Measurements from ENCODE around the gene HIVEP3. TPM values are rescaled to one million over a fixed set of nuclear protein-coding genes. Genes with fewer than 3 reads are reported as not detected.
A peak's percentile ranks its signal among the peaks of the same experiment; 100 is the strongest.

Gene HIVEP3
- total RNA-seq, 6 experiments from 2014 or later = 1.4 to 3.9 (median 2.2) TPM

- Histone ChIP-seq H3K27ac (no peak overlapping the region), H3K36me3 (no peaks in the 10 kb centered on the region), H3K27me3 (no peaks in the 10 kb centered on the region), H3K4me1 (no peaks in the 10 kb centered on the region), H3K9me3 (no peaks in the 10 kb centered on the region), H3K4me3 (no peak overlapping the region)
- intact Hi-C loops (cut with DNase I) = no loop called here
- TF ChIP-seq, protein P1, sequence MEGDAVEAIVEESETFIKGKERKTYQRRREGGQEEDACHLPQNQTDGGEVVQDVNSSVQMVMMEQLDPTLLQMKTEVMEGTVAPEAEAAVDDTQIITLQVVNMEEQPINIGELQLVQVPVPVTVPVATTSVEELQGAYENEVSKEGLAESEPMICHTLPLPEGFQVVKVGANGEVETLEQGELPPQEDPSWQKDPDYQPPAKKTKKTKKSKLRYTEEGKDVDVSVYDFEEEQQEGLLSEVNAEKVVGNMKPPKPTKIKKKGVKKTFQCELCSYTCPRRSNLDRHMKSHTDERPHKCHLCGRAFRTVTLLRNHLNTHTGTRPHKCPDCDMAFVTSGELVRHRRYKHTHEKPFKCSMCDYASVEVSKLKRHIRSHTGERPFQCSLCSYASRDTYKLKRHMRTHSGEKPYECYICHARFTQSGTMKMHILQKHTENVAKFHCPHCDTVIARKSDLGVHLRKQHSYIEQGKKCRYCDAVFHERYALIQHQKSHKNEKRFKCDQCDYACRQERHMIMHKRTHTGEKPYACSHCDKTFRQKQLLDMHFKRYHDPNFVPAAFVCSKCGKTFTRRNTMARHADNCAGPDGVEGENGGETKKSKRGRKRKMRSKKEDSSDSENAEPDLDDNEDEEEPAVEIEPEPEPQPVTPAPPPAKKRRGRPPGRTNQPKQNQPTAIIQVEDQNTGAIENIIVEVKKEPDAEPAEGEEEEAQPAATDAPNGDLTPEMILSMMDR (IDR thresholded peaks at IDR 0.05) = no peak
- TF ChIP-seq POLR2A (IDR thresholded peaks at IDR 0.05) = no peak
- WGBS (ENCODE audit: insufficient coverage, low coverage, low lambda C conversion rate, missing lambda C conversion rate) = 46% methylated on average over 4 of the region's 4 CpGs
- DNase-seq (peak in 1 of 3 donors; percentile 37), ATAC-seq (peak; percentile 53 to 68 (median 60))
Measured at GRCh38 chr1:41802532-41803501, 115.9 kb downstream of the HIVEP3 start.

GRCh38 chr1:41800311-41800829 is 118.4 kb downstream of the HIVEP3 start:
- Histone ChIP-seq H3K4me1 (no peaks in the 10 kb centered on the region), H3K36me3 (no peaks in the 10 kb centered on the region), H3K9me3 (no peaks in the 10 kb centered on the region), H3K4me3 (no peak overlapping the region), H3K27me3 (no peaks in the 10 kb centered on the region), H3K27ac (no peak overlapping the region)
- intact Hi-C loops (cut with DNase I) = no loop called here
- WGBS (ENCODE audit: insufficient coverage, low coverage, low lambda C conversion rate, missing lambda C conversion rate) = 50% methylated on average over 2 of the region's 2 CpGs
- DNase-seq (no peak), ATAC-seq (no peak)
- TF ChIP-seq POLR2A (IDR thresholded peaks at IDR 0.05) = no peak
- TF ChIP-seq, protein P1 (IDR thresholded peaks at IDR 0.05) = no peak

DNA sequence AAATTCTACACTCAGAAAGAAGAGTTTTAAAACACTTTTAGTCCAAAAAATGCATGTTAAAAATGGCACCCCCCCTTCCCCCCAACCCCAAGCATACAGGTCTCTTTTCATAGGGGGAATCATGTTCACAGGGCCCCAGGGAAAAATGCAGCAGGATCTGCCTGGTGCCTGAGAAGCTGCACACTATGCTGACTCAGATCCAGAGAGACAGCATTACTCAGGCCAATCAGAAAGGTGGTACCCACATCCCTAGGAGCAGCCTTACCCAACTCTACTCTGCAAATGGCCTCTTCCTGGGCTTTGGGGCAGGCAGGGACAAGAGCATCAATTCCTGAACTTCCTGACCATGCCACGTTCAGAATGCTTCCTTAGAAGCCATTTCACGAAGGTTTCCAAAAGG is 119.0 kb downstream of the HIVEP3 start:
- intact Hi-C loops (cut with DNase I) = no loop called here

DNA sequence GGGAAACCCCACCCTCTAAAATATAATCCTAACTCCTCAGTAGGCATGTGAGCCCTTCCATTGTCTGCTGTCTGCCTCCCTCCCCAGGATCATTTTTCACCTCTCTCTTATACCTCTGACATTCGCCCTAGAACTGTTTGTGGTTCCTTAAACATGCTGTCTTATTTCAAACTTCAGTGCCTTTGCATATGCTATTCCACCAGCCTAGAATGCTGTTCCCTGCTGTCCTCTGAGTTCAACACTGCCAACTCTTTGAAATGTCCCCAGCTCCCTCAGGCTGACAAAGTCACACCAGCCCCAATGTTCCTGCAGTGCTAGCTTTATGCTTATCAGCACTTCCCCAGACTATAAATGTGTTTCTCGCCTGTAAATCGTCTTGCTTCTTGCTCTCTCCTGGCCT is 119.5 kb downstream of the HIVEP3 start:
- no peak for ATAC-seq

More for the DNA sequence above, 119.0 kb downstream of the HIVEP3 start:
- Histone ChIP-seq H3K9me3 (no peaks in the 10 kb centered on the region), H3K36me3 (no peaks in the 10 kb centered on the region), H3K4me1 (no peaks in the 10 kb centered on the region), H3K27ac (no peak overlapping the region), H3K27me3 (no peaks in the 10 kb centered on the region), H3K4me3 (no peak overlapping the region)
- DNase-seq (no peak), ATAC-seq (no peak)
- 40% methylated on average over 2 of the region's 2 CpGs for WGBS (ENCODE audit: insufficient coverage, low coverage, low lambda C conversion rate, missing lambda C conversion rate)
- no peak for TF ChIP-seq POLR2A (IDR thresholded peaks at IDR 0.05)
- TF ChIP-seq, protein P1 (IDR thresholded peaks at IDR 0.05) = no peak

More for the DNA sequence above, 119.5 kb downstream of the HIVEP3 start:
- no peak for TF ChIP-seq POLR2A (IDR thresholded peaks at IDR 0.05)
- TF ChIP-seq, protein P1 (IDR thresholded peaks at IDR 0.05) = no peak
- H3K27ac ChIP-seq = no peak overlapping the region
- intact Hi-C loops (cut with DNase I) = no loop called here
- no peak overlapping the region for H3K4me3 ChIP-seq
- 82% methylated on average over 3 of the region's 3 CpGs for WGBS (ENCODE audit: insufficient coverage, low coverage, low lambda C conversion rate, missing lambda C conversion rate)
- no peak for DNase-seq
- no peaks in the 10 kb centered on the region for H3K4me1 ChIP-seq
- H3K36me3 ChIP-seq = no peaks in the 10 kb centered on the region
- no peaks in the 10 kb centered on the region for H3K27me3 ChIP-seq
- no peaks in the 10 kb centered on the region for H3K9me3 ChIP-seq

Data from right lobe of liver (tissue), 6 donors.